K562 (cell line): ENCODE results near the gene IL27RA. TPM values are rescaled to one million over a fixed set of nuclear protein-coding genes. Genes with fewer than 3 reads are reported as not detected.

Experiments
- ATAC-seq: fragments of 200-7000 bp; cut with Tn5 transposase; 3 replicates; pipeline ENCODE4 v1.9.1; 2020; ENCODE audit warnings: moderate library complexity
- BruUV-seq: library from RNA; stranded (reverse); fragments of 400-500 nt; replicated peaks from 2 replicates; lab custom pipeline; 2021; lab: Mats Ljungman, UMichigan
- CTCF ChIA-PET: fragments of 300-600 bp; formaldehyde crosslinking; extraction: SDS; loops from one replicate; lab custom pipeline; 2021; ENCODE audit warnings: low intra/inter-chr PET ratio; lab: Yijun Ruan, JAX
- POLR2A ChIA-PET: fragments of 300-600, 350-650 bp; sonication (Branson Sonifier 250); formaldehyde crosslinking; extraction: SDS; loops from one replicate; lab custom pipeline; 2021; ENCODE audit warnings: antibody characterized with exemption, inconsistent platforms; lab: Yijun Ruan, JAX
- DNase-seq, 4 experiments: peaks; one replicate each; pipeline versions ENCODE4 v3.0.0 to v3.0.0-alpha.2; 2011 to 2018; ENCODE audit warnings: low spot score in 3 of 4, mixed read lengths in 3 of 4; ENCODE audit errors: extremely low read depth in 1 of 4
- FAIRE-seq: peaks from 2 replicates; lab custom pipeline; 2011; peaks lifted over from hg19 to GRCh38; lab: Jason Lieb, UNC
- H2AFZ ChIP-seq: 2 replicates; pipeline ENCODE4 v1.6.0; 2011; ENCODE audit warnings: low read depth, low read length, control low read depth, inconsistent platforms
- H3K27ac ChIP-seq: fragments of 200-600 bp; 3 replicates; pipeline ENCODE4 v1.8.0; 2011; ENCODE audit warnings: low read depth, mild to moderate bottlenecking, control low read depth, inconsistent platforms, low read length, moderate library complexity, mixed read lengths; ENCODE audit errors: extremely low read depth
- H3K27me3 ChIP-seq, 2 experiments: fragments of 300-600 bp in 1 of 2; 2 replicates in 1 of 2; 3 replicates in 1 of 2; pipeline versions ENCODE4 v1.6.0 to v1.8.0; 2011; ENCODE audit warnings: inconsistent platforms in 2 of 2, low read length in 2 of 2, mild to moderate bottlenecking in 1 of 2, mixed read lengths in 1 of 2, moderate library complexity in 1 of 2; ENCODE audit not compliant: control insufficient read depth in 2 of 2, insufficient read depth in 2 of 2
- H3K36me3 ChIP-seq: fragments of 300-600 bp; 3 replicates; pipeline ENCODE4 v1.8.0; 2011; ENCODE audit warnings: mild to moderate bottlenecking, low read length, inconsistent platforms; ENCODE audit not compliant: control insufficient read depth, insufficient read depth
- H3K4me1 ChIP-seq, 2 experiments: fragments of 200-600 bp in 1 of 2; replicated peaks in 1 of 2; 2 replicates in 1 of 2; 3 replicates in 1 of 2; pipeline versions ENCODE4 v1.5.1 to v1.8.0; 2011; ENCODE audit warnings: inconsistent platforms in 2 of 2, low read length in 2 of 2, mild to moderate bottlenecking in 1 of 2, mixed read lengths in 1 of 2, moderate library complexity in 1 of 2; ENCODE audit not compliant: control insufficient read depth in 2 of 2, insufficient read depth in 2 of 2
- H3K4me2 ChIP-seq: 2 replicates; pipeline ENCODE4 v1.6.1; 2011; ENCODE audit warnings: low read length, control low read depth, inconsistent platforms, mixed read lengths; ENCODE audit not compliant: insufficient read depth
- H3K4me3 ChIP-seq: fragments of 200-600 bp; sonication (generic), shearing (Covaris generic); 2 replicates; pipeline ENCODE4 v1.5.1; 2016; ENCODE audit warnings: control low read depth, inconsistent platforms
- H3K79me2 ChIP-seq: fragments of 200-600 bp; 3 replicates; pipeline ENCODE4 v1.8.0; 2011; ENCODE audit warnings: low read length, inconsistent platforms; ENCODE audit not compliant: control insufficient read depth, insufficient read depth
- H3K9ac ChIP-seq, 2 experiments: 2 replicates each; pipeline versions ENCODE4 v1.6.0 to v1.6.1; 2011; ENCODE audit warnings: low read depth in 2 of 2, low read length in 2 of 2, control low read depth in 1 of 2, inconsistent platforms in 1 of 2, mild to moderate bottlenecking in 1 of 2, mixed read lengths in 1 of 2; ENCODE audit not compliant: insufficient read depth in 1 of 2
- H3K9me1 ChIP-seq: one replicate; pipeline ENCODE4 v1.6.0; 2011; ENCODE audit warnings: inconsistent platforms, mild to moderate bottlenecking, low read length, moderate library complexity; ENCODE audit not compliant: control insufficient read depth, insufficient read depth
- H3K9me3 ChIP-seq: replicated peaks from 2 replicates; pipeline ENCODE4 v1.5.1; 2011; ENCODE audit warnings: low read depth, low read length, inconsistent platforms; ENCODE audit not compliant: control insufficient read depth, insufficient read depth
- H4K20me1 ChIP-seq: replicated peaks from 2 replicates; pipeline ENCODE4 v1.6.1; 2011; ENCODE audit warnings: low read length, inconsistent platforms, mixed read lengths; ENCODE audit not compliant: control insufficient read depth, insufficient read depth
- NRF1 ChIP-seq, 2 experiments: fragments of 450-650 bp; IDR thresholded peaks in 1 of 2; conservative IDR thresholded peaks in 1 of 2; 2 replicates each; pipeline ENCODE4 v1.6.1; 2014; ENCODE audit warnings: mild to moderate bottlenecking in 2 of 2
- WGBS: fragments of 100-300 bp; shearing (Covaris generic); methylation state at CpG from one replicate; pipeline ENCODE4 v1.1.6; 2016; ENCODE audit warnings: low coverage, mixed read lengths; ENCODE audit not compliant: insufficient coverage; ENCODE audit errors: missing lambda C conversion rate; 5-methylcytosine and 5-hydroxymethylcytosine counted together
- in situ Hi-C: fragments of 300-500 bp; cut with MboI; formaldehyde crosslinking; loops from 4 replicates; pipeline ENCODE4 v1.15.0; 2018; ENCODE audit warnings: inconsistent platforms, mixed read lengths
- intact Hi-C: fragments of 100-400 bp; cut with micrococcal nuclease; formaldehyde crosslinking; loops from 2 replicates; pipeline ENCODE4 v1.14.2; 2022
- polyA plus RNA-seq, 8 experiments: library from polyadenylated mRNA; depleted of rRNA in 4 of 8; stranded (reverse) in 5 of 8; unstranded in 3 of 8; fragments of >200 nt; fragmentation: Nextera tagmentation in 2 of 8; fragmentation: Illumina TruSeq in 1 of 8; extraction: Ambion mirVana in 2 of 8; extraction: Trizol in 1 of 8; gene quantifications; 2 replicates each; pipeline versions ENCODE4 v1.2.1 to v1.2.3, GENCODE V29; 2011 to 2014; ENCODE audit warnings: inconsistent platforms in 1 of 8, missing spikeins in 1 of 8
- total RNA-seq, 7 experiments: library from RNA; depleted of rRNA in 6 of 7; stranded (reverse); fragments of >200 nt in 6 of 7; fragmentation: Illumina TruSeq in 2 of 7; extraction: Trizol in 2 of 7; gene quantifications; 2 replicates each; pipeline versions ENCODE4 v1.2.1 to v1.2.3, GENCODE V29; 2011 to 2021; ENCODE audit warnings: low replicate concordance in 1 of 7
- TF ChIP-seq, protein P1 (sequence below): fragments of 450-650 bp; conservative IDR thresholded peaks from 2 replicates; pipeline ENCODE4 v1.6.1; 2016; ENCODE audit warnings: missing genetic modification characterization, low read depth, mild to moderate bottlenecking, missing compliant biosample characterization, moderate library complexity

Gene IL27RA
- total and polyA plus RNA-seq, 9 of the 15 experiments (the other 6 are each of a cell fraction or from before 2014, with no cell fraction given): 1.9 to 15.9 (median 12.0) TPM

DNA sequence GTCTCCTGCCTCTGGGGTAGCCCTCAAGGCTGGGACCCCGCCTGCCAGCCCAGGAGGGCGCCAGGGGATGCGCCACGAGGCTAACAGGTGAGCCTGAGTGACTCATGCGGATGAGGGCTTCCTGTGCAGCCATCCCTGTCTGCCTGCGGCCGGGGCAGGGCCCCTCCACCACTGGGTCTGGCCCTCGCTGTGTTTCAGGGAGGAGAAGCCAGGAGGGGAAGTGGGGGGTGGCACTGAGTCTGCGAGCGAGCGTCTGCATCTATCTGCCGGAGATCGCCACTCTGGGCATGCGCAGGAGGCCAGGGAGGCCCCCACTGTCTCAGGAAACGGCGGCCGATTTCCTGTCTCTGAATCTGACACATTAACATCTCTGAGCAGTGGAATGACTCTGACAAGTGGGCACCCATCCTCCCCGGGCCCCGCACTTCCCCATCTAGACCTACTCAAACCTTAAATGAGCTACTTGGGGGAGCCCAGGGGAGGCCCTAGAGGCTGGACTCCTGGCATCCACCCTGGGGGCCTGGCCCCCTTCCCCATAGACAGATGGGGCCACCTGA lies 45.1 kb upstream of the IL27RA start:
- Histone ChIP-seq H2AFZ (no peak overlapping the region), H3K36me3 (peaks cover 39% of the 10 kb centered on the region; the same call in 1 of the 3 replicates), H3K9ac (peak overlapping the region in 1 of 2 experiments; percentile 76; a peak in 2 of 4 replicates), H3K4me3 (no peak overlapping the region), H3K4me2 (no peak overlapping the region)
- 99% methylated on average over 9 of the region's 19 CpGs for WGBS
- POLR2A ChIA-PET: interaction anchor here (1.8 kb wide), 1 partner anchor 20 kb away, joined by 8 read pairs; the partner anchor contains the start of gene RFX1
- no TSS peak for BruUV-seq
- ATAC-seq (no peak), DNase-seq (no peak)
- in situ Hi-C loops: no loop called here
- TF ChIP-seq, protein P1, sequence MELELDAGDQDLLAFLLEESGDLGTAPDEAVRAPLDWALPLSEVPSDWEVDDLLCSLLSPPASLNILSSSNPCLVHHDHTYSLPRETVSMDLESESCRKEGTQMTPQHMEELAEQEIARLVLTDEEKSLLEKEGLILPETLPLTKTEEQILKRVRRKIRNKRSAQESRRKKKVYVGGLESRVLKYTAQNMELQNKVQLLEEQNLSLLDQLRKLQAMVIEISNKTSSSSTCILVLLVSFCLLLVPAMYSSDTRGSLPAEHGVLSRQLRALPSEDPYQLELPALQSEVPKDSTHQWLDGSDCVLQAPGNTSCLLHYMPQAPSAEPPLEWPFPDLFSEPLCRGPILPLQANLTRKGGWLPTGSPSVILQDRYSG (tag): no peak
- 0 out of 4 replicates have a peak, but pooled peaks of 1 of the 2 experiments have one; percentile 17 for TF ChIP-seq NRF1 (conservative IDR thresholded peaks at IDR 0.05 in 1 of 2, IDR thresholded peaks at IDR 0.05 in 1 of 2)
- TF ChIP-seq, all 486 proteins: peak for 1
- H3K27me3 ChIP-seq: no peaks in the 10 kb centered on the region
- FAIRE-seq: no peak
- intact Hi-C loops: no loop called here
- no peaks in the 10 kb centered on the region for H3K79me2 ChIP-seq
- CTCF ChIA-PET: no interaction called here
- H3K4me1 ChIP-seq: peaks cover 0 to 47% of the 10 kb centered on the region in 2 experiments; a peak in 2 of 5 replicates
- H3K27ac ChIP-seq: no peak overlapping the region
- no peaks in the 10 kb centered on the region for H3K9me3 ChIP-seq
- H3K9me1 ChIP-seq: peaks cover 6% of the 10 kb centered on the region
- H4K20me1 ChIP-seq: no peaks in the 10 kb centered on the region
